Natural killer cell (primary cell): ENCODE results near the gene MPZL2. TPM values are rescaled to one million over a fixed set of nuclear protein-coding genes. Genes with fewer than 3 reads are reported as not detected.

Experiments
- ATAC-seq, 3 donors: fragments of 150-1000 bp in 2 of 3; fragments of 200-7000 bp in 1 of 3; cut with Tn5 transposase; 1 replicate in 1 of 3; 2 replicates in 2 of 3; pipeline ENCODE4 v1.10.0; 2021; ENCODE audit warnings: mild to moderate bottlenecking in 2 of 3, moderate library complexity in 2 of 3
- DNase-seq, 2 donors: peaks; one replicate each; pipeline versions ENCODE4 v3.0.0 to v3.0.0-alpha.2; 2013 to 2021; ENCODE audit warnings: mixed read lengths in 1 of 2
- H3K27ac ChIP-seq: one replicate; pipeline ENCODE4 v1.5.1; 2013; ENCODE audit warnings: mild to moderate bottlenecking, low read length
- H3K27me3 ChIP-seq: one replicate; pipeline ENCODE4 v1.6.1; 2013; ENCODE audit warnings: low read length; ENCODE audit not compliant: control insufficient read depth, insufficient read depth
- H3K36me3 ChIP-seq: one replicate; pipeline ENCODE4 v1.6.1; 2013; ENCODE audit warnings: low read length; ENCODE audit not compliant: control insufficient read depth, insufficient read depth
- H3K4me1 ChIP-seq: one replicate; pipeline ENCODE4 v1.6.1; 2013; ENCODE audit warnings: low read length; ENCODE audit not compliant: control insufficient read depth, insufficient read depth
- H3K4me3 ChIP-seq: one replicate; pipeline ENCODE4 v1.5.1; 2013; ENCODE audit warnings: low read length
- H3K9me3 ChIP-seq: one replicate; pipeline ENCODE4 v1.6.1; 2013; ENCODE audit warnings: low read length; ENCODE audit not compliant: control insufficient read depth, insufficient read depth
- H3K27ac Mint-ChIP-seq, 2 donors: one replicate each; pipeline ENCODE4 v1.8.0; 2022; ENCODE audit warnings: mild to moderate bottlenecking in 2 of 2, mixed read lengths in 2 of 2, moderate library complexity in 1 of 2
- H3K27me3 Mint-ChIP-seq, 2 donors: one replicate each; pipeline ENCODE4 v1.8.0; 2022; ENCODE audit warnings: low read depth in 2 of 2, mixed read lengths in 2 of 2
- H3K36me3 Mint-ChIP-seq: one replicate; pipeline ENCODE4 v1.8.0; 2022; ENCODE audit warnings: mixed read lengths
- H3K4me1 Mint-ChIP-seq, 2 donors: one replicate each; pipeline ENCODE4 v1.8.0; 2022; ENCODE audit warnings: mixed read lengths in 2 of 2
- H3K4me3 Mint-ChIP-seq: one replicate; pipeline ENCODE4 v1.8.0; 2022; ENCODE audit warnings: mild to moderate bottlenecking, moderate library complexity, mixed read lengths
- H3K9me3 Mint-ChIP-seq, 2 donors: one replicate each; pipeline ENCODE4 v1.8.0; 2022; ENCODE audit warnings: mixed read lengths in 2 of 2
- WGBS: methylation state at CpG from one replicate; pipeline ENCODE4 v1.1.7; 2013; ENCODE audit warnings: missing lambda C conversion rate; ENCODE audit not compliant: insufficient coverage; 5-methylcytosine and 5-hydroxymethylcytosine counted together
- intact Hi-C: fragments of 100-400 bp; cut with micrococcal nuclease; formaldehyde crosslinking; loops from one replicate; pipeline ENCODE4 v1.14.2; 2022
- total RNA-seq, 4 donors: library from RNA; stranded (reverse); fragments of 120-200 nt in 1 of 4; gene quantifications; one replicate each; pipeline versions ENCODE4 v1.2.3 to v1.2.4, GENCODE V29; 2013 to 2022
- TF ChIP-seq, protein P1 (sequence below): fragments of 200-600 bp; IDR thresholded peaks from one replicate; pipeline ENCODE4 v1.8.0; 2022; ENCODE audit warnings: antibody characterized with exemption

The MPZL2 gene
- total RNA-seq, 3 donors from 2014 or later (not counting 1 experiment from before 2014, with no cell fraction given): 0.49 to 0.58 TPM; not detected in 1

DNA sequence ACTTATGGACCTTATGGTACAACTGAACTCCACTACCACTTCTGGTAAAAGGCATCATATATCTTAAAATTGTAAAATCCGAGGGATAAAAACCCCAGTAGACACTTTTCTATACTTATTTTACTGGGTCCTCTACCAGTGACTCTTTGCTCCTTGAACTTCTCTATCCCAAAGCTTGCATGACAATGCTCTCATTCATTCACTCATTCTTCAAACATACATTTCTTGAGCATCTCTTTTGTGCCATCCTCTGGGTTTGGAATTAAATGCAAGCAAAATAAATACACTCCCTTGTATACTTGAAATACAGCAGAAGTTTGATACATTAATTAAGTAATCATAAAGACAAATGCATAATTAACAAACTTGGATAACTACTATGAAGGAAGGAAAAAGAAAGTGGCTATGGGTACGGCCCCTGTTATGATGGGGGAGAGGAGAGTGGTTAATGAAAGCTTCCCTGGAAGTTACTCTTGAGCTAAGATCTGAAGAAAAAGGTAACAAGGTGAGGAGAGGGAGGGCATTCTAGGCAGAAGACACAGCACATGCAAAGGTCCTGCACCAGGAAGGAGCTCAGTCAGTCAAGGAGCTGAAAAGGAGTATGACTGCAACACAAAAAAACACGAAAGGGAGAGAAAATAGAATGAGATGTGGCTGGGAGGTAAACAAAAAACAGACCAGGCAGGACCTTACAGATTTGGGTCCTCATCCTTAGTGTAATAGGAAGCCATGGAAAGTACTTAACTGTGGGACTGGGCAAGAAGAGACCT lies 19.9 kb downstream of the MPZL2 start:
- Histone ChIP-seq H3K9me3 (no peaks in the 10 kb centered on the region), H3K36me3 (no peaks in the 10 kb centered on the region), H3K4me3 (no peak overlapping the region), H3K27me3 (no peaks in the 10 kb centered on the region), H3K27ac (no peak overlapping the region), H3K4me1 (peaks cover 31% of the 10 kb centered on the region)
- no peaks in the 10 kb centered on the region for H3K36me3 Mint-ChIP-seq
- H3K4me1 Mint-ChIP-seq: peaks cover 47 to 64% of the 10 kb centered on the region in 2 donors
- H3K27ac Mint-ChIP-seq: peak overlapping the region; percentile 13 to 86
- TF ChIP-seq, protein P1, sequence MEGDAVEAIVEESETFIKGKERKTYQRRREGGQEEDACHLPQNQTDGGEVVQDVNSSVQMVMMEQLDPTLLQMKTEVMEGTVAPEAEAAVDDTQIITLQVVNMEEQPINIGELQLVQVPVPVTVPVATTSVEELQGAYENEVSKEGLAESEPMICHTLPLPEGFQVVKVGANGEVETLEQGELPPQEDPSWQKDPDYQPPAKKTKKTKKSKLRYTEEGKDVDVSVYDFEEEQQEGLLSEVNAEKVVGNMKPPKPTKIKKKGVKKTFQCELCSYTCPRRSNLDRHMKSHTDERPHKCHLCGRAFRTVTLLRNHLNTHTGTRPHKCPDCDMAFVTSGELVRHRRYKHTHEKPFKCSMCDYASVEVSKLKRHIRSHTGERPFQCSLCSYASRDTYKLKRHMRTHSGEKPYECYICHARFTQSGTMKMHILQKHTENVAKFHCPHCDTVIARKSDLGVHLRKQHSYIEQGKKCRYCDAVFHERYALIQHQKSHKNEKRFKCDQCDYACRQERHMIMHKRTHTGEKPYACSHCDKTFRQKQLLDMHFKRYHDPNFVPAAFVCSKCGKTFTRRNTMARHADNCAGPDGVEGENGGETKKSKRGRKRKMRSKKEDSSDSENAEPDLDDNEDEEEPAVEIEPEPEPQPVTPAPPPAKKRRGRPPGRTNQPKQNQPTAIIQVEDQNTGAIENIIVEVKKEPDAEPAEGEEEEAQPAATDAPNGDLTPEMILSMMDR: no peak
- 90% methylated on average over 3 of the region's 3 CpGs for WGBS
- H3K4me3 Mint-ChIP-seq: no peak overlapping the region
- ATAC-seq: no peak
- no peaks in the 10 kb centered on the region for H3K27me3 Mint-ChIP-seq
- intact Hi-C loops: loop anchor here (5.0 kb wide), 1 partner anchor 42 kb away; no protein-coding TSS in a partner anchor
- no peak for DNase-seq
- no peaks in the 10 kb centered on the region for H3K9me3 Mint-ChIP-seq

DNA sequence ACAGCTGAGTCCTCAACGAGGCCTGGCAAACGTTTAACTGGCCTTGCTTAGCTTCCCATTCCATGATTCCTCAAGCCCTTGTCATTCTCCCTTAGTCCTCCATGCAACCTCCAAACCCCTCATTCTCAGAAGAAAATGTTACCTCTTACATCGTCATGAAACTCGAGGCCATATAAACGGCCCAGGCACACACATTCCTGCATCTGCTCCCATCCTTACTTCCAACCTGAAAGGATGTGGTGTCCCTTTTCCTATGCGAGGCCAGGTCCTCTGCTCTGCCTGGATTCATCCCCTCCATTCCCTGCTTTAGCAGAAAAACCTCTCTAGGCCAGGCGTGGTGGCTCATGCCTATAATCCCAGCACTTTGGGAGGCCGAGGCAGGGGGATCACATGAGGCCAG lies 20.9 kb downstream of the MPZL2 start:
- Histone ChIP-seq H3K4me3 (no peak overlapping the region), H3K36me3 (no peaks in the 10 kb centered on the region), H3K27ac (no peak overlapping the region), H3K4me1 (peaks cover 38% of the 10 kb centered on the region), H3K27me3 (no peaks in the 10 kb centered on the region), H3K9me3 (no peaks in the 10 kb centered on the region)
- intact Hi-C loops: loop anchor here (5.0 kb wide), 1 partner anchor 41 kb away; no protein-coding TSS in a partner anchor
- ATAC-seq: no peak
- no peaks in the 10 kb centered on the region for H3K36me3 Mint-ChIP-seq
- 89% methylated on average over 8 of the region's 8 CpGs for WGBS
- no peaks in the 10 kb centered on the region for H3K27me3 Mint-ChIP-seq
- TF ChIP-seq, protein P1: no peak
- peak overlapping the region in 1 of 2 donors; percentile 86 for H3K27ac Mint-ChIP-seq
- H3K9me3 Mint-ChIP-seq: no peaks in the 10 kb centered on the region
- no peak for DNase-seq
- H3K4me3 Mint-ChIP-seq: no peak overlapping the region
- peaks cover 56 to 72% of the 10 kb centered on the region in 2 donors for H3K4me1 Mint-ChIP-seq

GRCh38 chr11:118241764-118242098 lies 22.4 kb downstream of the MPZL2 start:
- WGBS: 77% methylated on average over 1 of the region's 1 CpG
- H3K27ac Mint-ChIP-seq: peak overlapping the region; percentile 74 to 86
- no peaks in the 10 kb centered on the region for H3K9me3 Mint-ChIP-seq
- H3K36me3 Mint-ChIP-seq: no peaks in the 10 kb centered on the region
- Histone ChIP-seq H3K36me3 (peaks cover 3% of the 10 kb centered on the region), H3K4me3 (no peak overlapping the region), H3K27ac (peak overlapping the region; percentile 67), H3K9me3 (no peaks in the 10 kb centered on the region), H3K27me3 (no peaks in the 10 kb centered on the region), H3K4me1 (peaks cover 36% of the 10 kb centered on the region)
- no peak for ATAC-seq
- H3K27me3 Mint-ChIP-seq: no peaks in the 10 kb centered on the region
- peak overlapping the region; percentile 79 for H3K4me3 Mint-ChIP-seq
- TF ChIP-seq, protein P1: no peak
- no peak for DNase-seq
- intact Hi-C loops: loop anchor here (1.0 to 5.0 kb wide), 3 partner anchors 11 to 39 kb away; partner anchors contain the start of gene MPZL3
- H3K4me1 Mint-ChIP-seq: peaks cover 56 to 62% of the 10 kb centered on the region in 2 donors
